Measurements from ENCODE around the gene SLC2A4RG. TPM values are rescaled to one million over a fixed set of nuclear protein-coding genes. Genes with fewer than 3 reads are reported as not detected.

The SLC2A4RG gene
- total RNA-seq, 4 donors from 2014 or later = 36.5 to 98.7 (median 59.9) TPM

- Histone ChIP-seq H3K36me3 (peaks cover 0 to 36% of the 10 kb centered on the region in 2 donors), H3K4me3 (no peak overlapping the region), H3K27me3 (no peaks in the 10 kb centered on the region), H3K27ac (no peak overlapping the region), H3K9me3 (no peaks in the 10 kb centered on the region), H3K4me1 (peaks cover 0 to 17% (median 0%) of the 10 kb centered on the region in 3 donors)
- ATAC-seq = no peak
- no peak for TF ChIP-seq EP300 (IDR thresholded peaks at IDR 0.05)
- TF ChIP-seq POLR2A (IDR thresholded peaks at IDR 0.05) = no peak
- no peak for TF ChIP-seq POLR2AphosphoS5 (IDR thresholded peaks at IDR 0.05)
- no peak for TF ChIP-seq CTCF (IDR thresholded peaks at IDR 0.05)
- WGBS, 2 donors (ENCODE audit: low coverage in 1 of 2) = 73 to 91% methylated on average over 8 to 10 of the region's 11 CpGs
Observed at GRCh38 chr20:63787302-63787701, 47.7 kb downstream of the SLC2A4RG start.

GRCh38 chr20:63787749-63788148 lies 48.2 kb downstream of the SLC2A4RG start:
- TF ChIP-seq POLR2AphosphoS5 (IDR thresholded peaks at IDR 0.05) (no peak), POLR2A (IDR thresholded peaks at IDR 0.05) (no peak), CTCF (IDR thresholded peaks at IDR 0.05) (no peak), EP300 (IDR thresholded peaks at IDR 0.05) (no peak)
- H3K36me3 ChIP-seq = peaks cover 0 to 36% of the 10 kb centered on the region in 2 donors
- no peak overlapping the region for H3K4me3 ChIP-seq
- no peaks in the 10 kb centered on the region for H3K27me3 ChIP-seq
- peaks cover 0 to 19% (median 0%) of the 10 kb centered on the region in 3 donors for H3K4me1 ChIP-seq
- no peak for ATAC-seq
- no peak overlapping the region for H3K27ac ChIP-seq
- 81 to 83% methylated on average over 8 to 15 of the region's 16 CpGs for WGBS, 2 donors (ENCODE audit: low coverage in 1 of 2)
- no peaks in the 10 kb centered on the region for H3K9me3 ChIP-seq

- Histone ChIP-seq H3K27ac (no peak overlapping the region), H3K4me3 (no peak overlapping the region), H3K9me3 (no peaks in the 10 kb centered on the region), H3K4me1 (peaks cover 0 to 19% (median 0%) of the 10 kb centered on the region in 3 donors), H3K36me3 (peaks cover 0 to 36% of the 10 kb centered on the region in 2 donors), H3K27me3 (no peaks in the 10 kb centered on the region)
- 88 to 89% methylated on average over 5 to 17 of the region's 57 CpGs for WGBS, 2 donors (ENCODE audit: low coverage in 1 of 2)
- ATAC-seq = no peak
- TF ChIP-seq POLR2AphosphoS5 (IDR thresholded peaks at IDR 0.05) (no peak), CTCF (IDR thresholded peaks at IDR 0.05) (no peak), EP300 (IDR thresholded peaks at IDR 0.05) (no peak), POLR2A (IDR thresholded peaks at IDR 0.05) (no peak)
Observed at GRCh38 chr20:63789836-63790571, 50.4 kb downstream of the SLC2A4RG start.

DNA sequence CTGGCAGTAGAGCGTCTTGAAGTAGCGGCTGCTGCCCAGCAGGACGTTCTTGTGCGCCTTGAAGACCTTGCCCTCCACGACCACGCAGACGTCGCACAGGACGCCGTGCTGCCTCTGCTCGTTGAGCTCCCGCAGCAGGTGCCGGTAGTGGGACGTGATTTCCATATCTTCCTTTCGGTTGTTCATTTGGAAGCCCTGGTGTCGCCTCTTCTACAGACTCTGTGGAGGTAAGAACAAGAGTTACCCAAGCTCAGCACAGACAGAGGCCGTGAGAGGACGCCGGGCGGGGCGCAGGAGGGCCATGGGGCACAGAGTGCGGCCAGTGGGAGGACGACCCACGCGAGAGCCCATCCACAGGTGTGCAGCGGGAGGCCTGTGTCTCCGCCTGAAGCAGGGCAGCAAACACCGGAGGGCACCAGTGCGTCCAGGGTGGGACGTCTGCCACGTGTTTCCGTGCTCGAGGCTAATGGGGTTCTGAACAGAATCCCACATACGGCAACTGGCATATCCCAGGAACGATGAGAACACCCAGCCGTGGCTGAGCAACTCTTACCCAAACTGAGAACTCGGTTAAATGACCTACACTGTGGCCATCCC lies 51.1 kb downstream of the SLC2A4RG start:
- Histone ChIP-seq H3K9me3 (no peaks in the 10 kb centered on the region), H3K36me3 (peaks cover 0 to 36% of the 10 kb centered on the region in 2 donors), H3K27ac (no peak overlapping the region), H3K27me3 (no peaks in the 10 kb centered on the region), H3K4me1 (peaks cover 0 to 17% (median 0%) of the 10 kb centered on the region in 3 donors), H3K4me3 (no peak overlapping the region)
- no peak for ATAC-seq
- no peak for TF ChIP-seq EP300 (IDR thresholded peaks at IDR 0.05)
- WGBS, 2 donors (ENCODE audit: low coverage in 1 of 2) = 90 to 96% methylated on average over 4 to 5 of the region's 37 CpGs

DNA sequence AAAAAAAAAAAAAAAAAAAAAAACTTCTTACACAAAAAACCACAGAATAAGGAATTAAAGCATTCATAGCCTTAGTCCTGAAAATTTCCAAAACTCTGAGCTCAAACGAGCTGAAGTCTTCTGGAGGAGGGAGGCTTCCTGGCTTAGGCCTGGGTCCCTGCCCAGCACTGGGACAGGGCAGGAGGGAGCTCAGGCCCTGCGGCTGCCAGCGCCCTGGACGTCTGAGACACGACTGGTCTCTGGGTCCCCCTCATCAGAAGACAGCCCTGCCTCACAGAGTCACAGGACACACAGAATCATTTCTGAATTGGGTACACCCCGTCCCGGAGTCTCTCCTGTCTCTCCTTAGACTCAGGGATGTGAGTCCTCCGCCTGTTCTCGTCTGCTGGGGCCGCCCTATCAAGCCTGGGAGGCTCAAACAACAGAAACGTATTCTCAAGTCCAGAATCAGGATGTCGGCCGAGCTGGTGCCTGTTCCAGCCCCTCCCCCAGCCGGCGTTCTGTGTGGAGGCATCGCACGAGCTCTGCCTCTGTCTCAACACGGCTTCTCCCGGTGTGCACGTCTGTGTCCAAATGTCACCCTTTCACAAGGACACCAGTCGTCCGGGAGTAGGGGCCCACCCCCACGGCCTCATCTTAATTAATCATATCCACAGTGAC lies 52.1 kb downstream of the SLC2A4RG start:
- ATAC-seq = no peak

More for the DNA sequence above, 52.1 kb downstream of the SLC2A4RG start:
- Histone ChIP-seq H3K27me3 (no peaks in the 10 kb centered on the region), H3K4me1 (peaks cover 0 to 8% (median 0%) of the 10 kb centered on the region in 3 donors), H3K36me3 (peaks cover 0 to 36% of the 10 kb centered on the region in 2 donors), H3K27ac (peak overlapping the region in 3 of 4 donors; percentile 31 to 64 (median 58)), H3K4me3 (no peak overlapping the region), H3K9me3 (no peaks in the 10 kb centered on the region)
- 24 to 34% methylated on average over 2 to 13 of the region's 23 CpGs for WGBS, 2 donors (ENCODE audit: low coverage in 1 of 2)
- TF ChIP-seq POLR2AphosphoS5 (IDR thresholded peaks at IDR 0.05) (no peak), EP300 (IDR thresholded peaks at IDR 0.05) (no peak), POLR2A (IDR thresholded peaks at IDR 0.05) (no peak), CTCF (IDR thresholded peaks at IDR 0.05) (no peak)
